Hematopoietic multipotent progenitor cell treated with erythropoietin and hydrocortisone succinate and interleukin-3 and kit ligand, for 8 days (in vitro differentiated cells): ENCODE results near the gene CPNE6.
A peak's percentile ranks its signal among the peaks of the same experiment; 100 is the strongest.
"Not testable (repeated sequence)": the region's sequence is repeated elsewhere in the genome, so short reads cannot be mapped to it uniquely, and the experiment has no call there.

Source experiments
- DNase-seq: peaks from one replicate; pipeline ENCODE4 v3.0.0-alpha.2; 2015

The CPNE6 gene

DNA sequence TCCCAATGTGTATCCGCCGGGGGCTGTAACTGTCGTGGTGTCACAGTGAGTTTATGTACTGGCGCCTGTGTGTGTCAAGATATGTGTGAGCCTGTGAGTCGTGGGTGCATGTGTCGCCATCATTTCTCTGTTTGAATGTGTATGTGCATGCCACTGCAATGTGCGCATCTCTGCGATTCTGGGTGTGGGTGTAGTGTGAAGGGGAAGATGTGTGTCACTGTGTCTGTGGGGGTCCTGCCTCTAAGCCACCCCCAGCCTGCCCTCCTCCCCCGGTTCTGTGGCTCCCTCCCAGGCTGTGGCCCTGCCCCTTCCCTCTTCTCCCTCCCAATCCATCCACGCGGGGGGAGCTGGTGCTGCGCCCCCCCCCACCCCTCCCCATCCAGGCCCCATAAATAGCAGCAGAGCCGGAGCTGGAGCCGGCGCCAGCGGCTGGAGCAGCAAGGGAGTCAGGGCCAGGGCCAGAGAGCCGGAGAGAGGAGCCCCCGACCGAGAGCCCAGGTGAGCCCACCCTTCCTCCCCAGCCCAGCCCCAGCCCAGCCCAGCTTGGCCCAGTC, at the start of gene CPNE6:
Gene CPNE6 (plus strand): TSS at position 419 of the 554 bp plus-strand sequence. CDS start 1,375 bp downstream, outside the sequence.
- no peak for DNase-seq

DNA sequence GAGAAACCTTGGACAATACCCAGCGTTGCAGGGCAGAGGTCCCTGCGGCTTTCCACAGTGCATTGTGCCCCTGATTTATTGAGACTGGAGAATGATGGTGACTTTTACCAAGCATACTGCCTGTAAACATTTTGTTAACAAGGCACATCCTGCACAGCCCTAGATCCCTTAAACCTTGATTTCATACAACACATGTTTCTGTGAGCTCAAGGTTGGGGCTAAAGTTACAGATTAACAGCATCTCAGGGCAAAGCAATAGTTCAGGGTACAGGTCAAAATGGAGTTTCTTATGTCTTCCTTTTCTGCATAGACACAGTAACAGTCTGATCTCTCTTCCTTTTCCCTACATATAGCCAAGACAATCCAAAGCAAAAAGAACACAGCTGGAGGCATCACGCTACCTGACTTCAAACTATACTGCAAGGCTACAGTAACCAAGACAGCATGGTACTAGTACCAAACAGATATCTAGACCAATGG, 46.4 kb upstream of the CPNE6 start:
- not testable (repeated sequence) for DNase-seq

DNA sequence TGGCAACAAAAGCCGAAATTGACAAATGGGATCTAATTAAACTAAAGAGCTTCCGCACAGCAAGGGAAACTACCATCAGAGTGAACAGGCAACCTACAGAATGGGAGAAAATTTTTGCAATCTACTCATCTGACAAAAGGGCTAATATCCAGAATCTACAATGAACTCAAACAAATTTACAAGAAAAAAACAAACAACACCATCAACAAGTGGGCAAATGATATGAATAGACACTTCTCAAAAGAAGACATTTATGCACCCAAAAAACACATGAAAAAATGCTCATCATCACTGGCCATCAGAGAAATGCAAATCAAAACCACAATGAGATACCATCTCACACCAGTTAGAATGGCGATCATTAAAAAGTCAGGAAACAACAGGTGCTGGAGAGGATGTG, 41.7 kb upstream of the CPNE6 start:
- not testable (repeated sequence) for DNase-seq

DNA sequence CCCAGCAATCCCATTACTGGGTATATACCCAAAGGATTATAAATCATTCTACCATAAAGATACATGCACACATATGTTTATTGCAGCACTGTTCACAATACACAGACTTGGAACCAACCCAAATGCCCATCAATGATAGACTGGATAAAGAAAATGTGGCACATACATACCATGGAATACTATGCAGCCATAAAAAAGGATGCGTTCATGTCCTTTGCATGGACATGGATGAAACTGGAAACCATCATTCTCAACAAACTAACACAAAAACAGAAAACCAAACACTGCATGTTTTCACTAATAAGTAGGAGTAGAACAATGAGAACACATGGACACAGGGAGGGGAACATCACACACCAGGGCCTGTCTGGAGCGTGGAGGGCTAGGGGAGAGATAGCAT, 40.0 kb upstream of the CPNE6 start:
- DNase-seq = not testable (repeated sequence)

DNA sequence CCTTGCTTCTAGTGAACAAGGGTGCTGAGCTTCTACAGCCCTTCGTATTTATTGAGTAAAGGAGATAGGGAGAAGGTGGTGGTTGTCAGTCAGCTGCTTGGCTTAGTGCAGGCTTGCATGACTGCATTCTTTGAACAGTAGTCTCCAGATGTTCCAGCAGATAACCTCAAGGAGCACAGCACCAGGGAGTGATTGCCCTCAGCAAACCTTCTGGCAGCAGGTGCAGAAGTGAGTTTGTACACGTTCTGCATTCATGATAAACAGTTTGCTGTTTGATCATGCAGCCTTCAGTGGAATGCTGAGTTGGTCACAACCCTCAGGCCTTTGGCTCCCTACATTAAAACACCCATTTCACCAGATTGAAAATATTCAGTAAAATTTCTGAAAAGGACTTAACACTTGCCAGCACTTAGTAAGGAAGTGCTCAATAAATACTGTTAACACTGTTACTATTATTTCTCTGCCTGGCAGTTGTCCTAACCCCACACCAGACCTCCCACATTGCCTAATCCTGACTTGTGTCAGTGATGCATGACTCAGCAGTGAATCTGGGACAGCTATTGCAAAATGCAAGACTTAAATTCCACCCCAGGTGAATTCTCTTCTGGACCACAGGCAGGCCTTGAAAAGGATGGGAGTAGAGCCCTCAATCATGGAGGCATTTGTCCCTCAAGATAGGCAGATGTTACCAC, 38.5 kb upstream of the CPNE6 start:
- DNase-seq = peak; percentile 32

DNA sequence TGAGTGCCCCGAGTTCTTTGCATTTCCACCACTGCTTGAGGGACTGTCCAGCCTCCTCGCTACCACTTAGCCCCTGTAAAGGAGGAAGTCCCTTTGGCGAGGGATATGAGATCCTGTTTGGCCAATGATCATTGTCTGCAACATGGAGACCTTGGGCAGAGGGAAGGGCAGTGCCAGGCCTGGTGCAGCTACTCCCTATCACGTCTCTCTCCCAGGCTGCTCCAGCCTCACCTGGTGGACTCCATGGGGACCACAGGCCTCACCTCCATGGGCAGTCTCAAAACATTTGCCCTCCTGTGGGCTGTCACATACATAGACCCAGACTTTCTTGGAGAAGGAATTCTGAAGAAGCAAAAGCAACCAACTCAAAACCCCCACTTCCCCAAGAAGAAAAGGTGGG, 35.6 kb upstream of the CPNE6 start:
- not testable (repeated sequence) for DNase-seq

DNA sequence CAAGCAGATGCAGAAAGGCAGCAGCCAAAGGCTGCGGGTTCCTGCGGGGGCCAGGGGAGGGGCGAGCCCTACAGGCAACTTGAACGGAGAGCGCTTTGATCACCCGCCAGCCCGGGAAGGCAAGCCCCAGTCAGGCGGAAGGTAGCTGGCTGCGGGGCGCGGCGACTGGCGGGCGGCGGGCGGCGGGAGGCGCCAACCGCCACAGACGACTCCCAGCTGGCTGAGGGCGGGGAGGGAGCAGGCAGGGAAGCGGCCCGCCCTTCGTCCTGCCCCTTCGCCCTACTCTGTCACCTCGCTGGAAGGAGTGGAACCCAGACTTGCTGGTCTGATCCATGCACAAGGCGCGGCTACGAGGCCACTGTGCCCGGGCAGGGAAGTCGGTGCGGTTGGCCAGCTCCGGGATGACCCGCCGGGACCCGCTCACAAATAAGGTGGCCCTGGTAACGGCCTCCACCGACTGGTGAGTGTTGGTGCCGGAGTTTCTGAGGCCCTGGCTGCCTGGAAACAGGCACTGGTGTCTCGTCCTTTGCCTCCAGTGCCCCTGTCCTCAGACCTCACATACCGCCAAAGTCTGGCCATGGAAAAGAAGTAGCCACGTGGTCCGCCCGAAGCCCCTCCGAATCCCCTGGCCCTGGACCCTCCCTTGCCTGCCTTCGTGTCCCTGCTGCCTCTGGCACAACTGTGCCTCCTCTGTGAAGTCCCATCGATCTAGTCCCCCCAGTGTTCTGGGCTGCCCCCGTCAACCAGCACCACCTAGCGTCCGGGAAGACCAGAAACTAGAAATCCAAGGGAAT, 35.0 kb upstream of the CPNE6 start:
- peak; percentile 87 for DNase-seq

DNA sequence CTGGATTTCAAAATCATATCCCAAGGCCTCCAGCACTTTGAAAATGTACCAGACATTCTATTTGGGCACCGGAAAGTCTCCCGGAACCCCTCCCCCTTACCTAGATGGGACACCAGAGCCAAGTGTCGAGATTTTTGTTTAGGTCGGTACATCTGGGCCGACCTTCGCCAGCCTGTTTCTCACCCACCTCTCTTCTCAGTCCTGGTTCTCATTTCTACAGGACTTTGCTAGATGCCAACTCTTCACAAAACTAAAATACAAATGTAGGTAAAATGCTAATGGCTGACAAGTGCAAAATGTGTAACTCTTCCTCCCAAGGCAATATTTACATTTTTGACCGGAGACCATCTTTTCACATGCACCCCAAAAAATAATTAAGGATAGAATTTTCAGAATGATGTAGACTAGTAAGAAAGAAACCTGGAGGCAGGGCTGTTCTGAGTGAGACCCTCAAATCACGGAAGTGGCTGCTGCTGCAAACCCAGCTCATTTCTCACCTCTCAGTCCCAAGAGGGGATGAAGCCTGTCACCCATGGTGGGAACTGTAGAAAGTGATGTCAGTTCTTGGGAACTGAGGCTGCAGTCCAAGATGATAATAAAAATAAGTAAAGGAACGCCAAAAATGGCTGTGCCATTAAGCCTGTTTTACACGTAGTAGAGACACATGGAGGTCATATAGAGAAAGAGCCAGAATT, 34.3 kb upstream of the CPNE6 start:
- DNase-seq = not testable (repeated sequence)

DNA sequence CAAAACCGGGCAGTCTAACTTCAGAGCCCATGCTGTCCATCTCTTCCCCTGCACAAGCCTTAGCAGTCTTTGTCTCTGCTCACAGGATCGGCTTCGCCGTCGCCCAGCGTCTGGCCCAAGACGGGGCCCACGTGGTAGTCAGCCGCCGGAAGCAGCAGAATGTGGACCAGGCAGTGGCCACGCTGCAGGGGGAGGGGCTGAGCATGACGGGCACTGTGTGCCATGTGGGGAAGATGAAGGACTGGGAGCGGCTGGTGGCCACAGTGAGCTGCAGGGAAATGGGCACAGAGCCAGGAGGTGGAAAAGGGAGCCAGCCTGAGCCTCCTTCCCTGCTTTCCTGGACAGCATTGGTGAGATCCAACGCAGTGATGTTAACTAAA, 33.7 kb upstream of the CPNE6 start:
- no peak for DNase-seq

DNA sequence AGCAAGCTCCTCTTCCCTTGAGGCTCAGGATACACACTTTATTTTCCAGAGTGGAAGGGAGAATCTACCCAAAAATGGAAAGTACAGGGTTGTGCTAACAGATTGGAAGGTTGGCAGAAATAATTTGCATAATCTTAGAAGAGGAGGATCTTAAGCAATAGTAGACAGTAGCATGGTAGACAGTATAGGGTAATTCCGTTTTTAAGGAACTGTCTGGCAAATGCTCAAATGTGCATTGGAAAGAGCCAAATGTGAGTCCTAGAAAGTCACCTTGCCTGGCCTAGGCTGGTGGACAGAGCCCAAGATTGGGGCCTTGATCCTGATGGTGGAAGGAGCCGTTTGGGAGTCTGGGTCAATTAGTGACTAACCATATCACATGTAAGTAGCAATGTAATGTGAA, 32.7 kb upstream of the CPNE6 start:
- DNase-seq = no peak

DNA sequence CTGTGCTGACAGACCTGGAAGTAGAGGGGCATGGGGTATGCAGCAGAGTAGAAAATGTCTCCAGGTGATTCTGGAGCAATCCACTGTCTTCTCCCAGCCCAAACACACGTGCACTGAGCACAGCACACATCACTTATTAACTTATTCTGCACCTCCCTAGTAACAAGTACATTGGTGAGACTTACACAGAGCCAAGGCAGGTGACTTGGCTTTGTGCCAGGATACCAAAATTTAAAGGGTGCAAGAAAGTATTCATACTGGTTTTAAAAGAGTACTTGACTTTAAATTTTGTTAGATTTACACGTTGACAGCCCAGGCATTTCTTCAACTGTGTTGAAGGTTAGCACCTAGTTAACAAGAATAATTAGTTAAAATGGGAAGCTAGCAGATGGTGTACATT, 30.7 kb upstream of the CPNE6 start:
- DNase-seq = no peak

DNA sequence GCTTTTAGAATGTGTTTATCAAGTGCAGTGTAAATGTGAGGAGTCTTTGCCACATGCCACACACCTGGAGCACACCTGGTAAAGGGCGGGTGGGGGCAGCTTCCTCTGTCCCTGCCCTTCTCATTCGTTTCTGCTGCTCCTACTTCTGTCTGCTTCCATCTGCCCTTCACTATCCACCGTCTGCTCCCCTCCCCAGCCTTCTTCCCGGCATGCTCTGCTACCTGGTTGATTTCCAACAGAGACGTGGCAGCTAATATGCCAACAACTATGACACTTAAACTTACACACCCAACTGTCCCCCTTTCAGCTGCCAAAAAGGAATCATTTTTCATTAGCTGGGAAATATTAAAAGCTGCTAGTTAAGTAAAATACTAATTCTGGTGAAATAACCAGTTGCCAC, 28.6 kb upstream of the CPNE6 start:
- no peak for DNase-seq

DNA sequence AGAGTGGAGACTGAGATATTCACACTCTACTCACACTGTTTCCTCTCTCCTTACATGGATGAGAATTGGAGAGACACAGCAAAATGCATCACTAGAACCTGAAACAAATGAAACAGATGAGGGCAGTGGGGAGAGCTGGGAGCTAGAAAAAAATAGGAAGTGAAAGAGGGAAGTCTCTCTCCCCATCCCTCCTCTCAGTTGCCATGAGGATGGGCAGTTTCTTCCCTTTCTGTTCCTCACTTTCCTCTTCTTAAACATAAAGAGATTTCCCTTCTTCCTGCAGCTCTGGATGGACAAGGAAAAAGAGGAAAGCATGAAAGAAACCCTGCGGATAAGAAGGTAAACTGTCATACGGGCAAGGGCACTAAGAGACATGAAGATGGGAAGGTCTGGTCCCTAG, 22.4 kb upstream of the CPNE6 start:
- DNase-seq = not testable (repeated sequence)

DNA sequence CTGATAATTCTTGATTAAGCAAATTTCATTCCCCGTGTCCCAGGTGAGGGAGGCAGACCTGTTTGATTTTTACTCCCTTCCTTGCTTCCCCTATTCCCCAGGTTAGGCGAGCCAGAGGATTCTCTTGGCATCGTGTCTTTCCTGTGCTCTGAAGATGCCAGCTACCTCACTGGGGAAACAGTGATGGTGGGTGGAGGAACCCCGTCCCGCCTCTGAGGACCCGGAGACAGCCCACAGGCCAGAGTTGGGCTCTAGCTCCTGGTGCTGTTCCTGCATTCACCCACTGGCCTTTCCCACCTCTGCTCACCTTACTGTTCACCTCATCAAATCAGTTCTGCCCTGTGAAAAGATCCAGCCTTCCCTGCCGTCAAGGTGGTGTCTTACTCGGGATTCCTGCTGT, 20.6 kb upstream of the CPNE6 start:
- DNase-seq = not testable (repeated sequence)

DNA sequence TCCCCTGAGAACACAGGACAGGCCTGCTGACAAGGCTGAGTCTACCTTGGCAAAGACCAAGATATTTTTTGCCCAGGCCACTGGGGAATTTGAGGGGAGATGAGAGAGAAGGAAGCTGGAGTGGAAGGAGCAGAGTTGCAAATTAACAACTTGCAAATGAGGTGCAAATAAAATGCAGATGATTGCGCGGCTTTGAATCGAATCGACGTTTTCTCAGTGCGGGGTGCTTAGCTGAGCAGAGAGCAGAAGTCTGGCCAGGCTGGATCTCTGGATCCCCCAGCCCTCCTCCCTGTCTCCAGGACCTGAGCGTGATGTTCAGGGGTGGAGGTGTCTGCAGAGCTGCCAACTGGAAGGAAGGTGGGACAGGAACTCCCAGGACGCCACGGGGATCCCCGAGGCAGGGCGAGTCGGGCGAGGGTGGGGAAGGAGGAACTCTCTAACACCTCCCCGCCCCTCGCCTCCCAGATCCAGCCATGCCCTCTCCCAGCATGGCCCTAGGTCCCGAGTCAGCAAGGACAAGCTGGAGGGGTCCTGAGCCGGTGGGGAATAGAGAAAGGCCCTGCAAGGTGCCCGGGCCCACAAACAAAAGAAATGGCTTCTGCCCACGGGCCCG, 20.1 kb upstream of the CPNE6 start:
- DNase-seq = no peak

DNA sequence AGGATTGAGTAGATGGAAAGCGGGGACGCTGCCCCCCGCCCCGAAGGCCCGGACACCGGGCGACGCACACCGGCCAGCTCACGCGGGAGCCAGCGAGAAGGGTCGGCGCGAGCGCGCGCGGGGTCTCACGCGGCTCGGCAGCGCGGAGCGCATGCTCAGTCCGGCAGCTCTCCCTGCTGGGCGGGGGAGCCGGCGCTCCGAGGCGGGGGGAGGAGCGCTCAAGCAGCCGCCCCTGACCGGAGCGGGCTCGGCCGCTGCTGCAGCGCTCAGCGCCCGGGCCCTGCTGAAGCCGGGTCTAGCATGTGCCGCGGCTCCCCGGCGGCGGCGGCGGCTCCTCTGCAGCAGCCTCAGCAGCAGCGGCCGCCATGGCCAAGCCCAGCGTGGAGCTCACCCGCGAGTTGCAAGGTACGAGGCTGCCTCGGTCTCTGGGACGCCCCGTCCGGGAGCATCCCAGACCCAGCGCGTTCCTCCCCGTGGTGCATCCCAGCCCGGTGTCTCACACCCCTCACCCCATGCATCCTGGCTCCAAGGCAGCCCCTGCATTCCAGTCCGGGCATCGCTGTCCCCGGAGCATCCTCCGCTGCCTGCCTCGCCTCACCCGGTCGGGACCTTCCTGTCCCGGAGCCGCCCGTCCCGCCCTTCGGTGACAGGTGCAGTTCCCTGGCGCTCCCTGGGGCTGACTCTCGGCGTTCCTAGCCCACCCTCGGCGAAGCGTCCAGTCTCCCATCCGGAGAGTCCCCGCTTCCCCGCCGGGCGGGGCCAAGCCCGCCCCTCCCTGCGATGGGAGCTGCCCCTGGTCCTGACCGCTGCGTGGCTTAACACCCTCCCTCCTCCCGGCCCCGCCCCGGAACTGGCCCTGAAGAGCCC, 19.3 kb upstream of the CPNE6 start, which contains the start of gene CARMIL3:
Gene CARMIL3 (plus strand): TSS at position 221 of the 867 bp plus-strand sequence. CDS start 145 bp downstream, at position 366.
- peak; percentile 39 for DNase-seq

DNA sequence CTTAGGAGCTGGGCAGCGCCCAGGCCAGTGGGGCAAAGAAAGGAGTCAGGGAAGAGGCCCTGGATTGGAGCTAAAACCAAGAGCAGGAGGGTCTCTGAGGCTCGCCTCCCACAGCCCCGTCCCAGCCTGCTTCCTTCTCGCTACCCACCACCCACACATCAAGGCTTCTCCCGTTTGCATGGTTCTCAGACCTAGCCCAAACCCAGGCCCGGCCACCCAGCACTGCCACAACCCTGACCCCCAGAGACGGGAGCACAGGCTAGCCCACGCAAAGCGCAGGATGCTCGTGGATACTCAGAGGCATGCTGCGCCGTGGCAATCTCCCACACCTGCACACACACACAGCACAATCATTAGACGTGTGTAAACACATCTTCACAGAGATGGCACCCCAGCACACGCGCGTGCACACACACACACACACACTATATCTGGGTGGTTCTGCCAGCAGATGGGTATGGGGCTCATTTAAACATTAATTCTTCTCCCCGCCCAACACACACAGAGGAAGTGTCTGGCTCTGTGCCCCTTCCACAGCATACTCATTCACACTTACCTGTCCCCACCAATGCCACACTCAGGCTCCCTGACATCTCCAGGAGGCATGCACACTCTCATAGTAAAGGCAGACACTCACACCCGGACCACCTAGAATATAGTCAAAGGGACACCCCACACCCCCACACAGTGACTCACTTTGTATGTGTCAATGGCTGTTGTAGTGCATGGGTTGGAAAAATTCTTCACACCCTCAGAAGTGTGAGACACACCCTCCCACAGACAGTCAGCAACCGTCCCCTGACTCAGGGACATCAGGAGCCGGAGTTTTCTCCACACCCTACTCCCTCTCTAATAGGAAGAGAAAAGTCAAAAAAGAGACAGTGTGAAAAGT, 18.5 kb upstream of the CPNE6 start:
- DNase-seq = no peak

DNA sequence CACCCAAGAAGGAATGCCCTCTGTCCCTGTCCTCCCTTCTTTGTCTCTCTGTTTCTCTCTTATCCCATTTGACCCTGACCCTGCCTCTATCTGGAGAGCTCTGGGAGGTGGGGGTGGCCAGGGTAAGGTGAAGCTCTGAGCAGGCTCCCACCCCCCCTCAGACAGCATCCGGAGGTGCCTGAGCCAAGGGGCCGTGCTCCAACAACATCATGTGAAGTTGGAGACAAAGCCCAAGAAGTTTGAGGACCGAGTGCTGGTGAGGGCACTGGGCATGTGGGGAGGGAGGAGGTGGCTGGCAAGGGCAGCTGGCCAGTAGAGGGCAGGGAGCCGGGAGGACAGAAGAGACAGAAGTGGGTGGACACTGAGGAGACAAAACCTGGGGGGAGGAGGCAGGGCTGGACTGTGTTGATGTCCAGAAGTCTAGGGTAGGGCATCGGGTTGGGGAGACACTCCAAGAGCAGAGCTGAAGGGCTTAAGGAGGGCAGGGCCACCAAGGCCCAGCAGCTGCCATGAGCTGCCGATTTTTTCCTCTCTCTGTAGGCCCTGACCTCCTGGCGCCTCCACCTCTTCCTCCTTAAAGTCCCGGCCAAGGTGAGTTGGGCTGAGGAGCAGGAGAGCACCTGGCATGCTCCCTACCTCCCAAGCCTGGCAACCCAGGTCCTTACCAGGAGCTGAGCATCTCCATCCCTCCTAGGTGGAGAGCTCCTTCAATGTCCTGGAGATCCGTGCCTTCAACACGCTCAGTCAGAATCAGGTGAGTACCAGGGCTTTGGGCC, 17.6 kb upstream of the CPNE6 start:
- no peak for DNase-seq

DNA sequence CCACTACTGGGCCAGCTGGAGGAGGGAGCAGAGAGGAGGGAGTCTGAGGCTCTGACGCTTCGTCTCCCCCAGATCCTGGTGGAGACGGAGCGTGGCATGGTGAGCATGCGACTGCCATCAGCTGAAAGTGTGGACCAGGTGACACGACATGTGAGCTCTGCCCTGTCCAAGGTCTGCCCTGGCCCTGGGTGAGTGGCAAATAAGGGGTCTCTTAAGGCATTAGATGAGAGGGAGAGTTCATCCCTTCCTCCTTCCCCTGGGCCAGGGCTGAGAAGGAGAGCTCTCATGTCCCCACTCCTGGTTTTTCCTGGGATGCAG, 17.1 kb upstream of the CPNE6 start:
- no peak for DNase-seq

DNA sequence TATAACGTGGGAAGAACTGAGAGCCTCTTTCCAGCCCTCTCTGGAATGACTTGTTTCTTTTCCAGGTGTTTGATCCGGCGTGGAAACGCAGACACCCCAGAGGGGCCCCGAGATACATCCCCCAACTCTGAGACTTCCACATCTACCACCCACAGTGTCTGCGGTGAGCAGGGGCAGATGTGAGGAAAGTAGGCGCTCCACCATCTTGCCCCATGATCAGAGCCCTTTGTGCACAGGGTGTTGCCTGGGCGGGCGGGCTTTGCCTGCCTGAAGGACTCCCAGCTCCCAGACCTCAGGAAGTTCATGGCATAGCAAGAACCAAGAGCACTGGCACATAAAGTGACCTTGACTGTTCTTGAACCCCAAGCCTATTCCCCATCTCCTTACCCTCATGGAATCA, 16.7 kb upstream of the CPNE6 start:
- no peak for DNase-seq
